Measurements from ENCODE around the gene PLB1. TPM values are rescaled to one million over a fixed set of nuclear protein-coding genes. Genes with fewer than 3 reads are reported as not detected.
A peak's percentile ranks its signal among the peaks of the same experiment; 100 is the strongest.
"Not testable (repeated sequence)": the region's sequence is repeated elsewhere in the genome, so short reads cannot be mapped to it uniquely, and the experiment has no call there.

PLB1 gene
- total RNA-seq, 1 donor from 2014 or later: 1.6 TPM

- H3K36me3 ChIP-seq (ENCODE audit: control insufficient read depth, insufficient read depth, low read length): no peaks in the 10 kb centered on the region
- H3K27me3 ChIP-seq (ENCODE audit: control insufficient read depth, insufficient read depth, low read length): no peaks in the 10 kb centered on the region
- DNase-seq (ENCODE audit: low read depth) (no peak), FAIRE-seq (no peak)
- TF ChIP-seq, protein P1, sequence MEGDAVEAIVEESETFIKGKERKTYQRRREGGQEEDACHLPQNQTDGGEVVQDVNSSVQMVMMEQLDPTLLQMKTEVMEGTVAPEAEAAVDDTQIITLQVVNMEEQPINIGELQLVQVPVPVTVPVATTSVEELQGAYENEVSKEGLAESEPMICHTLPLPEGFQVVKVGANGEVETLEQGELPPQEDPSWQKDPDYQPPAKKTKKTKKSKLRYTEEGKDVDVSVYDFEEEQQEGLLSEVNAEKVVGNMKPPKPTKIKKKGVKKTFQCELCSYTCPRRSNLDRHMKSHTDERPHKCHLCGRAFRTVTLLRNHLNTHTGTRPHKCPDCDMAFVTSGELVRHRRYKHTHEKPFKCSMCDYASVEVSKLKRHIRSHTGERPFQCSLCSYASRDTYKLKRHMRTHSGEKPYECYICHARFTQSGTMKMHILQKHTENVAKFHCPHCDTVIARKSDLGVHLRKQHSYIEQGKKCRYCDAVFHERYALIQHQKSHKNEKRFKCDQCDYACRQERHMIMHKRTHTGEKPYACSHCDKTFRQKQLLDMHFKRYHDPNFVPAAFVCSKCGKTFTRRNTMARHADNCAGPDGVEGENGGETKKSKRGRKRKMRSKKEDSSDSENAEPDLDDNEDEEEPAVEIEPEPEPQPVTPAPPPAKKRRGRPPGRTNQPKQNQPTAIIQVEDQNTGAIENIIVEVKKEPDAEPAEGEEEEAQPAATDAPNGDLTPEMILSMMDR (IDR thresholded peaks at IDR 0.05; ENCODE audit: insufficient read depth, low read length, severe bottlenecking): no peak
- H3K4me3 ChIP-seq (ENCODE audit: low read depth, low read length): no peak overlapping the region
Observed at GRCh38 chr2:28469947-28470535, 25.8 kb upstream of the PLB1 start.

DNA sequence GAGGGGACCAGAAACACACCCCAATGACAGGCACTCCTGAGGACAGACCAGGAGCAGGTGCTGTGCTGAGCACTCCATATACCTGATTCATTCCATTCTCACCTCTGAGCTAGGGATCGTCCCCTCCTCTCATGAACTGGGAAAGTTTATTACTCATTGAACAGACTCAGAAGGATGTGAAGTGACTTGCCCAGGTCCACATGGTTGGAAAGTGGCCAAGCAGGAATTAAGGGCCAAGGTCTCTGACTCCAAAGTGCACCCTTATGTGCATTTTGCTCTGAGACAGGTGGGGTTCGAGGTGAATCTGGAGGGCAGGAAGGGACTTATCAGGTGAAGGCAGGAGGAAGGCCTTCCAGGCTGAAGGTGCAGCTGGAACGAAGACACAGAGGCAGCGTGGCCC is 25.1 kb upstream of the PLB1 start:
- Histone ChIP-seq H3K36me3 (ENCODE audit: control insufficient read depth, insufficient read depth, low read length) (no peaks in the 10 kb centered on the region), H3K4me3 (ENCODE audit: low read depth, low read length) (no peak overlapping the region), H3K27me3 (ENCODE audit: control insufficient read depth, insufficient read depth, low read length) (no peaks in the 10 kb centered on the region)
- DNase-seq (ENCODE audit: low read depth) (peak; percentile 98), FAIRE-seq (peak; percentile 83)
- TF ChIP-seq, protein P1 (IDR thresholded peaks at IDR 0.05; ENCODE audit: insufficient read depth, low read length, severe bottlenecking): no peak

DNA sequence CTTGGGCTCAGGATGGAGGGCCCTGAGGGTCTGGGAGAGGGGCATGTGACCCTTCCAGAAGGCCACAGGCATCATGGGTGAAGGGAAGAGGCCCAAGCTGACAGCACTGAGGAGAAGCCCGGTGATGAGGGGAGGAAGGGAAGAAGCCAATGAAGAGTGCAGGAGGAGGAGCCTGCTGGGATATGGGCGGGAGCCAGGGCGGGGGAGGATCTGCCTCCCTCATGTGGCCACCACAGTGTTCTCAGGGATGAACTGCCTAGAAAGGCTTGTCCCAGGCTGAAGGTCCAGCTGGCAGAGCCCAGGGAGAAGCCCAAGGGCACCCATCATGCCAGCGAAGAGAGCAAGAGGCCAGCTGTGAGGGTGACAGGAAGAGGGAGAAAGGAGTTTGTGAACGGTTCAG is 24.6 kb upstream of the PLB1 start:
- no peak overlapping the region for H3K4me3 ChIP-seq (ENCODE audit: low read depth, low read length)
- DNase-seq (ENCODE audit: low read depth) (peak; percentile 30), FAIRE-seq (peak; percentile 50)
- TF ChIP-seq, protein P1 (IDR thresholded peaks at IDR 0.05; ENCODE audit: insufficient read depth, low read length, severe bottlenecking): no peak
- H3K27me3 ChIP-seq (ENCODE audit: control insufficient read depth, insufficient read depth, low read length): no peaks in the 10 kb centered on the region
- no peaks in the 10 kb centered on the region for H3K36me3 ChIP-seq (ENCODE audit: control insufficient read depth, insufficient read depth, low read length)

DNA sequence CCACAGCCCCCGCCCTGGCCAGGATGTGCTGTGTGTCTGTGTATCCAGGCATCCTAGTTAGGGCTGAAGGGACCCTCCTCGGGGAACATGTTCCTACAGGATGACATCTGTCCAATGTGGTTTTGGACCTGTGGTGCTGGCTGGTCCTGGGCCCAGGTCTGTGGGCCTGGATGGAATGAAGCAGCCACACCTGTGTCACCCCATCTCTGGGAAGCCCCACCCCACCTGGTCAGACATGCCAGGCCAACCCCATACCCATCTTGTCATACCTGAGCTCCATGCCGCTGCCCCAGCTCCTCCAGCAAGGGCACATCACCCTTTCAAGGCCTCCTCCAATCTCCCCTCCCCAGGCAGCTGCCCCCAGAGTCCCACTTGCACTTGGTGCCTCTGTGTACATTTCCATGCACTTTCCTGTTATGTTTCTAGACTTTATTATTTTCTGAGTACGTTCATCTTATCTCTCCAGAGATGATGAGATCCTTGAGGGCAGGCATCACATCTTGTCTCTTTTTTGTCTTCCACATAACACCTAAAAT is 24.1 kb upstream of the PLB1 start:
- H3K36me3 ChIP-seq (ENCODE audit: control insufficient read depth, insufficient read depth, low read length): no peaks in the 10 kb centered on the region
- H3K27me3 ChIP-seq (ENCODE audit: control insufficient read depth, insufficient read depth, low read length): no peaks in the 10 kb centered on the region
- H3K4me3 ChIP-seq (ENCODE audit: low read depth, low read length): no peak overlapping the region
- FAIRE-seq (no peak), DNase-seq (ENCODE audit: low read depth) (no peak)
- TF ChIP-seq, protein P1 (IDR thresholded peaks at IDR 0.05; ENCODE audit: insufficient read depth, low read length, severe bottlenecking): no peak

- H3K4me3 ChIP-seq (ENCODE audit: low read depth, low read length); DNase-seq (ENCODE audit: low read depth); H3K27me3 ChIP-seq (ENCODE audit: control insufficient read depth, insufficient read depth, low read length); H3K36me3 ChIP-seq (ENCODE audit: control insufficient read depth, insufficient read depth, low read length); FAIRE-seq: not testable (repeated sequence)
Observed at GRCh38 chr2:28472641-28473040, 23.2 kb upstream of the PLB1 start.

DNA sequence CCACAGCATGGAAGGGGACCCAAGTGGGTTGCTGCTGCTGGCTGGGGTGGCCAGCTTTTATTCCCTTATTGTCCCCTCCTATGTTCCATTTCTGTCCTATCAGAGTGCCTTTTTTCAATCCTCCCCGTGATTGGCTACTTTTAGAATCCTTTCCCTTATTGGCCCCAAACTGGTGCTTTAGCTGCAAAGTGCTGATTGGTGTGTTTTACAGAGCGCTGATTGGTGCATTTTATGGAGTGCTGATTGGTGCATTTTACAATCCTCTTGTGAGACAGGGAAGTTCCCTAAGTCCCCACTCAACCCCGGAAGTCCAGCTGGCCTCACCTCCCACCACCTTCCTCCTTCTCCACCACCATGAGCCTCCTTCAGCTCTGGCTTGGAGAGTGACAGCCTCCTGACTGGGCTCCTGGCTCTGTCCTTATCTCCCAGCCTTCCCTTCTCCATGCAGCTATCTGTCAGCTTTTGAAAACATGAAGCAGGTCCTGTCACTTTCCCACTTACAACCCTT is 20.7 kb upstream of the PLB1 start:
- no peaks in the 10 kb centered on the region for H3K36me3 ChIP-seq (ENCODE audit: control insufficient read depth, insufficient read depth, low read length)
- no peaks in the 10 kb centered on the region for H3K27me3 ChIP-seq (ENCODE audit: control insufficient read depth, insufficient read depth, low read length)
- FAIRE-seq (no peak), DNase-seq (ENCODE audit: low read depth) (no peak)
- TF ChIP-seq, protein P1 (IDR thresholded peaks at IDR 0.05; ENCODE audit: insufficient read depth, low read length, severe bottlenecking): no peak
- no peak overlapping the region for H3K4me3 ChIP-seq (ENCODE audit: low read depth, low read length)
